HEK293 (cell line): ENCODE measurements around the gene CXADR.
A peak's percentile ranks its signal among the peaks of the same experiment; 100 is the strongest.

ENCODE experiments used
- CTCF ChIA-PET: fragments of 350-600 bp; formaldehyde crosslinking; extraction: SDS; loops from one replicate; lab custom pipeline; 2021; ENCODE audit warnings: antibody characterized with exemption; lab: Yijun Ruan, JAX
- POLR2A ChIA-PET: fragments of 300-600 bp; formaldehyde crosslinking; extraction: SDS; loops from one replicate; lab custom pipeline; 2020; ENCODE audit warnings: antibody characterized with exemption, inconsistent platforms; lab: Yijun Ruan, JAX
- H3K27ac ChIP-seq: fragments of 200-500 bp; sonication (Bioruptor generic); 2 replicates; pipeline ENCODE4 v1.5.1; 2014; ENCODE audit warnings: low read depth, low read length, control low read depth, inconsistent platforms; ENCODE audit errors: extremely low read depth
- H3K36me3 ChIP-seq, 2 experiments: fragments of 200-500 bp in 1 of 2; sonication (Bioruptor generic) in 1 of 2; 1 replicate in 1 of 2; 2 replicates in 1 of 2; pipeline ENCODE4 v1.5.1; 2014 to 2017; ENCODE audit warnings: inconsistent platforms in 2 of 2, low read length in 2 of 2; ENCODE audit not compliant: control insufficient read depth in 2 of 2, insufficient read depth in 1 of 2
- H3K4me1 ChIP-seq: fragments of 200-500 bp; sonication (Bioruptor generic); 2 replicates; pipeline ENCODE4 v1.5.1; 2014; ENCODE audit warnings: mild to moderate bottlenecking, low read length, inconsistent platforms; ENCODE audit not compliant: control insufficient read depth, insufficient read depth
- H3K4me3 ChIP-seq: 2 replicates; pipeline ENCODE4 v1.5.1; 2011; ENCODE audit warnings: low read depth, mild to moderate bottlenecking, control low read depth, low read length, moderate library complexity
- H3K9me3 ChIP-seq: fragments of 200-500 bp; sonication (Bioruptor generic); 2 replicates; pipeline ENCODE4 v1.5.1; 2014; ENCODE audit warnings: low read depth, low read length, inconsistent platforms; ENCODE audit not compliant: control insufficient read depth, insufficient read depth
- KLF16 ChIP-seq: fragments of 450-650 bp; formaldehyde crosslinking; IDR thresholded peaks from 2 replicates; pipeline ENCODE4 v1.5.1; 2017; ENCODE audit warnings: missing biosample characterization, missing genetic modification characterization
- KLF8 ChIP-seq: fragments of 450-650 bp; formaldehyde crosslinking; IDR thresholded peaks from 2 replicates; pipeline ENCODE4 v1.5.1; 2016; ENCODE audit warnings: missing biosample characterization, missing genetic modification characterization
- MYNN ChIP-seq: fragments of 450-650 bp; formaldehyde crosslinking; IDR thresholded peaks from 2 replicates; pipeline ENCODE4 v1.5.1; 2016; ENCODE audit warnings: missing biosample characterization, missing genetic modification characterization, borderline replicate concordance
- OSR2 ChIP-seq: fragments of 450-650 bp; formaldehyde crosslinking; IDR thresholded peaks from 2 replicates; pipeline ENCODE4 v1.5.1; 2016; ENCODE audit warnings: missing biosample characterization, missing genetic modification characterization
- SP7 ChIP-seq: fragments of 450-650 bp; formaldehyde crosslinking; IDR thresholded peaks from 2 replicates; pipeline ENCODE4 v1.5.1; 2016; ENCODE audit warnings: missing biosample characterization, missing genetic modification characterization
- ZBTB20 ChIP-seq: fragments of 450-650 bp; formaldehyde crosslinking; IDR thresholded peaks from 2 replicates; pipeline ENCODE4 v1.5.1; 2016; ENCODE audit warnings: missing biosample characterization, missing genetic modification characterization
- ZBTB21 ChIP-seq: fragments of 450-650 bp; formaldehyde crosslinking; IDR thresholded peaks from 2 replicates; pipeline ENCODE4 v1.5.1; 2017; ENCODE audit warnings: missing biosample characterization, missing genetic modification characterization
- ZFP69B ChIP-seq: fragments of 450-650 bp; formaldehyde crosslinking; IDR thresholded peaks from 2 replicates; pipeline ENCODE4 v1.5.1; 2016; ENCODE audit warnings: missing biosample characterization, missing genetic modification characterization
- ZNF133 ChIP-seq: fragments of 450-650 bp; formaldehyde crosslinking; IDR thresholded peaks from 2 replicates; pipeline ENCODE4 v1.5.1; 2016; ENCODE audit warnings: missing biosample characterization, missing genetic modification characterization
- ZNF18 ChIP-seq: fragments of 450-650 bp; formaldehyde crosslinking; IDR thresholded peaks from 2 replicates; pipeline ENCODE4 v1.5.1; 2016; ENCODE audit warnings: missing biosample characterization, missing genetic modification characterization
- ZNF521 ChIP-seq: fragments of 450-650 bp; formaldehyde crosslinking; IDR thresholded peaks from 2 replicates; pipeline ENCODE4 v1.5.1; 2017; ENCODE audit warnings: missing biosample characterization, mild to moderate bottlenecking, missing genetic modification characterization
- ZNF639 ChIP-seq: fragments of 450-650 bp; formaldehyde crosslinking; IDR thresholded peaks from 2 replicates; pipeline ENCODE4 v1.5.1; 2016; ENCODE audit warnings: missing biosample characterization, missing genetic modification characterization
- ZNF645 ChIP-seq: fragments of 450-650 bp; formaldehyde crosslinking; IDR thresholded peaks from 2 replicates; pipeline ENCODE4; 2016; ENCODE audit warnings: missing biosample characterization, missing genetic modification characterization
- ZNF768 ChIP-seq: fragments of 450-650 bp; formaldehyde crosslinking; IDR thresholded peaks from 2 replicates; pipeline ENCODE4 v1.5.1; 2018; ENCODE audit warnings: missing biosample characterization, mild to moderate bottlenecking, missing genetic modification characterization
- ZNF776 ChIP-seq: fragments of 450-650 bp; formaldehyde crosslinking; IDR thresholded peaks from 2 replicates; pipeline ENCODE4 v1.5.0; 2017; ENCODE audit warnings: missing biosample characterization, missing genetic modification characterization, borderline replicate concordance
- ZNF843 ChIP-seq: fragments of 450-650 bp; formaldehyde crosslinking; IDR thresholded peaks from 2 replicates; pipeline ENCODE4 v1.5.1; 2016; ENCODE audit warnings: missing biosample characterization, missing genetic modification characterization
- ZSCAN16 ChIP-seq: fragments of 450-650 bp; formaldehyde crosslinking; IDR thresholded peaks from 2 replicates; pipeline ENCODE4 v1.5.1; 2016; ENCODE audit warnings: missing biosample characterization, missing genetic modification characterization
- ZSCAN23 ChIP-seq: fragments of 450-650 bp; formaldehyde crosslinking; IDR thresholded peaks from 2 replicates; pipeline ENCODE4 v1.5.1; 2016; ENCODE audit warnings: missing biosample characterization, missing genetic modification characterization
- ZSCAN5A ChIP-seq: fragments of 450-650 bp; formaldehyde crosslinking; IDR thresholded peaks from 2 replicates; pipeline ENCODE4 v1.5.1; 2016; ENCODE audit warnings: missing biosample characterization, missing genetic modification characterization
- TF ChIP-seq, protein P1 (sequence below): fragments of 450-650 bp; formaldehyde crosslinking; IDR thresholded peaks from 2 replicates; pipeline ENCODE4 v1.5.1; 2017; ENCODE audit warnings: missing biosample characterization, missing genetic modification characterization
- TF ChIP-seq, protein P2 (sequence below): fragments of 450-650 bp; formaldehyde crosslinking; IDR thresholded peaks from 2 replicates; pipeline ENCODE4 v1.5.1; 2017; ENCODE audit warnings: missing biosample characterization, missing genetic modification characterization

CXADR gene

DNA sequence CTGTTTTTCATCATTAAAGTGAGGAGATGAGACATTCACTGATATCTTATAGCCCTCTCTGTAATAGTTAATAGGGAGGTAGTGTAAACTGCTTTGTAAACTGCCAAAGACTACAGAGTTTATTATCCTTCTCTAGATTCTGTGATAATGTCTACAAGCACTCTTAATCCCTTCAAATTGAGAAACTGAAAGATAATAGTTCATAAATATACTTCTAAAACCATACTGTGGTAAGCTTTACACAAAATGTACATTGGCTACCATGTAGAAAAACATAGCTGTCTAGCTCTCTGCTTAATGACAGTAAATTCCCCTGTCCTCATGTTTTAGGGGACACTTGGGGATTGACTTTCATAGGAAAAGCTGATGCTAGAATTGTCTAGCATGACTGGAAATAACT lies 39.6 kb downstream of the CXADR start (continued):
- TF ChIP-seq, protein P1, sequence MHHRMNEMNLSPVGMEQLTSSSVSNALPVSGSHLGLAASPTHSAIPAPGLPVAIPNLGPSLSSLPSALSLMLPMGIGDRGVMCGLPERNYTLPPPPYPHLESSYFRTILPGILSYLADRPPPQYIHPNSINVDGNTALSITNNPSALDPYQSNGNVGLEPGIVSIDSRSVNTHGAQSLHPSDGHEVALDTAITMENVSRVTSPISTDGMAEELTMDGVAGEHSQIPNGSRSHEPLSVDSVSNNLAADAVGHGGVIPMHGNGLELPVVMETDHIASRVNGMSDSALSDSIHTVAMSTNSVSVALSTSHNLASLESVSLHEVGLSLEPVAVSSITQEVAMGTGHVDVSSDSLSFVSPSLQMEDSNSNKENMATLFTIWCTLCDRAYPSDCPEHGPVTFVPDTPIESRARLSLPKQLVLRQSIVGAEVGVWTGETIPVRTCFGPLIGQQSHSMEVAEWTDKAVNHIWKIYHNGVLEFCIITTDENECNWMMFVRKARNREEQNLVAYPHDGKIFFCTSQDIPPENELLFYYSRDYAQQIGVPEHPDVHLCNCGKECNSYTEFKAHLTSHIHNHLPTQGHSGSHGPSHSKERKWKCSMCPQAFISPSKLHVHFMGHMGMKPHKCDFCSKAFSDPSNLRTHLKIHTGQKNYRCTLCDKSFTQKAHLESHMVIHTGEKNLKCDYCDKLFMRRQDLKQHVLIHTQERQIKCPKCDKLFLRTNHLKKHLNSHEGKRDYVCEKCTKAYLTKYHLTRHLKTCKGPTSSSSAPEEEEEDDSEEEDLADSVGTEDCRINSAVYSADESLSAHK, result peak; percentile 65
- TF ChIP-seq ZNF639 (tag by site-specific recombination), result no peak
- peak; percentile 52; the same call in 1 of the 2 replicates for TF ChIP-seq KLF8
- no peak for TF ChIP-seq ZNF768 (tag by site-specific recombination)

DNA sequence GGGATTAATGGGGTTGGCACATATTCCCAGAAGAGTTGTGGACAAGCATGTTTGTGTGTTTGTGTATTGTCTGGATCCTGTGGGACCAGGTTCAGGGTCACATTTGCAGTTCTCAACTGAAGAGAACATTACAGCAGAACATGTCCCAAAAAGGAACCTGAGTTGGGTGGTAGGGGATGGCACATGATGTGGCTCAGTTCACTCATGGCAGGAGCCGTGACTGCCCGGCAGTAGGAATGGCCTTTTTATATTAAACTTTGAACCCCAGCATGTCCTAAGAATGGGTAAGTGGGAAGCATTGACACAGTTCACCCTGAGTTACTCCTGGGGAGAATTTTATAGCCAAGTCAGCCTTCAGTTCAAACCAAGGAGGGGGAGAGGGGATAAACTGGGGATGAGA lies 41.3 kb downstream of the CXADR start:
- POLR2A ChIA-PET, result interaction anchor here (0.7 to 1.2 kb wide), 5 partner anchors 12 to 167 kb away, joined by 3 to 7 read pairs (median 3); partner anchors contain the start of gene CXADR
- H3K27ac ChIP-seq, result no peak overlapping the region

More for the DNA sequence above, 41.3 kb downstream of the CXADR start:
- Histone ChIP-seq H3K4me1 (peaks cover 24% of the 10 kb centered on the region), H3K36me3 (peaks cover 9 to 15% of the 10 kb centered on the region in 2 experiments; a peak in 2 of 3 replicates), H3K9me3 (no peaks in the 10 kb centered on the region)
- TF ChIP-seq, protein P2, sequence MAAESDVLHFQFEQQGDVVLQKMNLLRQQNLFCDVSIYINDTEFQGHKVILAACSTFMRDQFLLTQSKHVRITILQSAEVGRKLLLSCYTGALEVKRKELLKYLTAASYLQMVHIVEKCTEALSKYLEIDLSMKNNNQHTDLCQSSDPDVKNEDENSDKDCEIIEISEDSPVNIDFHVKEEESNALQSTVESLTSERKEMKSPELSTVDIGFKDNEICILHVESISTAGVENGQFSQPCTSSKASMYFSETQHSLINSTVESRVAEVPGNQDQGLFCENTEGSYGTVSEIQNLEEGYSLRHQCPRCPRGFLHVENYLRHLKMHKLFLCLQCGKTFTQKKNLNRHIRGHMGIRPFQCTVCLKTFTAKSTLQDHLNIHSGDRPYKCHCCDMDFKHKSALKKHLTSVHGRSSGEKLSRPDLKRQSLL (tag by site-specific recombination), result no peak
- TF ChIP-seq OSR2 (tag by site-specific recombination) (no peak), ZSCAN16 (no peak), SP7 (tag by site-specific recombination) (no peak), ZFP69B (tag by site-specific recombination) (no peak), KLF16 (tag by site-specific recombination) (no peak), ZBTB21 (tag by site-specific recombination) (no peak), MYNN (tag by site-specific recombination) (no peak), ZNF521 (tag by site-specific recombination) (no peak), ZNF645 (tag by site-specific recombination) (no peak), ZNF776 (tag by site-specific recombination) (no peak), ZNF133 (no peak), ZNF18 (tag by site-specific recombination) (no peak), ZNF843 (no peak), ZSCAN5A (tag by site-specific recombination) (no peak), ZSCAN23 (tag by site-specific recombination) (no peak), ZBTB20 (no peak)
- TF ChIP-seq, all 188 proteins: peak for 0
- no peak overlapping the region for H3K4me3 ChIP-seq
- CTCF ChIA-PET, result interaction anchor here (0.6 to 2.1 kb wide), 15 partner anchors 9 to 168 kb away, joined by 3 to 19 read pairs (median 4); no protein-coding TSS in a partner anchor
